ENCODE data around the gene JADE3. TPM values are rescaled to one million over a fixed set of nuclear protein-coding genes. Genes with fewer than 3 reads are reported as not detected.

The JADE3 gene
- total and polyA plus RNA-seq, 5 experiments from 2014 or later = 0.26 to 0.47 TPM; not detected in 3

GRCh38 chrX:46912603-46913491, 626 bp downstream of the JADE3 start:
- DNase-seq (peak in 5 of 10 donors; percentile 9 to 20 (median 12)), ATAC-seq (peak; percentile 67)
- Mint-ChIP-seq H3K9me3 (peaks cover 0 to 2% (median 0%) of the 10 kb centered on the region in 9 donors), H3K27ac (no peak overlapping the region), H3K4me1 (peaks cover 2 to 7% (median 6%) of the 10 kb centered on the region in 4 donors), H3K27me3 (peaks cover 14 to 38% (median 23%) of the 10 kb centered on the region in 5 donors), H3K36me3 (no peaks in the 10 kb centered on the region), H3K4me3 (peak overlapping the region; percentile 65 to 88 (median 75))
- POLR2A ChIA-PET = interaction anchor here (1.1 kb wide), 1 partner anchor 781 kb away, joined by 4 read pairs; no protein-coding TSS in a partner anchor

- no peak for DNase-seq
- no peaks in the 10 kb centered on the region for H3K36me3 Mint-ChIP-seq
- peak overlapping the region in 1 of 10 donors; percentile 30 for H3K27ac Mint-ChIP-seq
- peaks cover 0 to 2% (median 0%) of the 10 kb centered on the region in 9 donors for H3K9me3 Mint-ChIP-seq
- peaks cover 15 to 42% (median 25%) of the 10 kb centered on the region in 5 donors for H3K27me3 Mint-ChIP-seq
- no peak for ATAC-seq
- peak overlapping the region; percentile 65 to 88 (median 75) for H3K4me3 Mint-ChIP-seq
- POLR2A ChIA-PET = no interaction called here
- peaks cover 2 to 7% (median 6%) of the 10 kb centered on the region in 4 donors for H3K4me1 Mint-ChIP-seq
Measured at GRCh38 chrX:46913667-46914066, 1.4 kb downstream of the JADE3 start.

GRCh38 chrX:46916273-46916672, 4.1 kb downstream of the JADE3 start:
- peaks cover 2 to 7% (median 6%) of the 10 kb centered on the region in 4 donors for H3K4me1 Mint-ChIP-seq
- no peak overlapping the region for H3K4me3 Mint-ChIP-seq
- H3K9me3 Mint-ChIP-seq = peaks cover 0 to 13% (median 0%) of the 10 kb centered on the region in 9 donors
- ATAC-seq (no peak), DNase-seq (no peak)
- POLR2A ChIA-PET = no interaction called here
- H3K27me3 Mint-ChIP-seq = peaks cover 15 to 42% (median 25%) of the 10 kb centered on the region in 5 donors
- peaks cover 0 to 11% (median 0%) of the 10 kb centered on the region in 3 donors for H3K36me3 Mint-ChIP-seq
- H3K27ac Mint-ChIP-seq = no peak overlapping the region

GRCh38 chrX:46917622-46918021, 5.4 kb downstream of the JADE3 start:
- DNase-seq = no peak
- POLR2A ChIA-PET = no interaction called here
- peaks cover 0 to 11% (median 2%) of the 10 kb centered on the region in 3 donors for H3K36me3 Mint-ChIP-seq
- no peak for ATAC-seq
- peaks cover 0 to 20% (median 3%) of the 10 kb centered on the region in 9 donors for H3K9me3 Mint-ChIP-seq
- H3K4me3 Mint-ChIP-seq = no peak overlapping the region
- no peak overlapping the region for H3K27ac Mint-ChIP-seq
- peaks cover 23 to 50% (median 28%) of the 10 kb centered on the region in 5 donors for H3K27me3 Mint-ChIP-seq
- H3K4me1 Mint-ChIP-seq = peaks cover 2 to 7% (median 6%) of the 10 kb centered on the region in 4 donors

- Mint-ChIP-seq H3K4me1 (peaks cover 2 to 6% (median 5%) of the 10 kb centered on the region in 4 donors), H3K4me3 (no peak overlapping the region), H3K36me3 (peaks cover 0 to 11% (median 2%) of the 10 kb centered on the region in 3 donors), H3K27ac (no peak overlapping the region), H3K27me3 (peaks cover 23 to 50% (median 28%) of the 10 kb centered on the region in 5 donors), H3K9me3 (peaks cover 0 to 20% (median 3%) of the 10 kb centered on the region in 9 donors)
- no peak for ATAC-seq
- no peak for DNase-seq
- POLR2A ChIA-PET = no interaction called here
Measured at GRCh38 chrX:46918434-46918833, 6.2 kb downstream of the JADE3 start.

GRCh38 chrX:46920235-46920634, 8.0 kb downstream of the JADE3 start:
- Mint-ChIP-seq H3K36me3 (peaks cover 0 to 11% (median 2%) of the 10 kb centered on the region in 3 donors), H3K4me1 (no peaks in the 10 kb centered on the region), H3K4me3 (no peak overlapping the region), H3K27ac (no peak overlapping the region), H3K27me3 (peaks cover 10 to 38% (median 17%) of the 10 kb centered on the region in 5 donors), H3K9me3 (peaks cover 0 to 20% (median 3%) of the 10 kb centered on the region in 9 donors)
- POLR2A ChIA-PET = no interaction called here
- DNase-seq (no peak), ATAC-seq (no peak)

- Mint-ChIP-seq H3K27me3 (peaks cover 5 to 15% (median 11%) of the 10 kb centered on the region in 5 donors), H3K4me3 (no peak overlapping the region), H3K36me3 (peaks cover 0 to 11% (median 2%) of the 10 kb centered on the region in 3 donors), H3K27ac (no peak overlapping the region), H3K9me3 (peaks cover 0 to 20% (median 3%) of the 10 kb centered on the region in 9 donors), H3K4me1 (no peaks in the 10 kb centered on the region)
- POLR2A ChIA-PET = no interaction called here
- ATAC-seq (no peak), DNase-seq (no peak)
Measured at GRCh38 chrX:46922611-46923010, 10.4 kb downstream of the JADE3 start.

GRCh38 chrX:46927718-46928117, 15.5 kb downstream of the JADE3 start:
- ATAC-seq = no peak

GRCh38 chrX:46929439-46930261, 17.4 kb downstream of the JADE3 start:
- H3K9me3 Mint-ChIP-seq = no peaks in the 10 kb centered on the region
- POLR2A ChIA-PET = no interaction called here
- peaks cover 0 to 4% (median 0%) of the 10 kb centered on the region in 4 donors for H3K4me1 Mint-ChIP-seq
- DNase-seq (no peak), ATAC-seq (no peak)
- no peak overlapping the region for H3K27ac Mint-ChIP-seq
- no peaks in the 10 kb centered on the region for H3K36me3 Mint-ChIP-seq
- H3K4me3 Mint-ChIP-seq = no peak overlapping the region
- peaks cover 3 to 9% (median 5%) of the 10 kb centered on the region in 5 donors for H3K27me3 Mint-ChIP-seq

More at GRCh38 chrX:46927718-46928117, 15.5 kb downstream of the JADE3 start:
- Mint-ChIP-seq H3K36me3 (no peaks in the 10 kb centered on the region), H3K4me1 (no peaks in the 10 kb centered on the region), H3K4me3 (no peak overlapping the region), H3K27ac (no peak overlapping the region), H3K9me3 (no peaks in the 10 kb centered on the region), H3K27me3 (peaks cover 3 to 9% (median 6%) of the 10 kb centered on the region in 5 donors)
- POLR2A ChIA-PET = no interaction called here
- no peak for DNase-seq

GRCh38 chrX:46935295-46935694, 23.1 kb downstream of the JADE3 start:
- Mint-ChIP-seq H3K27me3 (peaks cover 0 to 1% (median 0%) of the 10 kb centered on the region in 5 donors), H3K36me3 (no peaks in the 10 kb centered on the region), H3K27ac (peak overlapping the region in 1 of 10 donors; percentile 7), H3K4me3 (no peak overlapping the region), H3K4me1 (peaks cover 0 to 6% (median 0%) of the 10 kb centered on the region in 4 donors), H3K9me3 (peaks cover 0 to 17% (median 0%) of the 10 kb centered on the region in 9 donors)
- POLR2A ChIA-PET = no interaction called here
- no peak for DNase-seq
- no peak for ATAC-seq

GRCh38 chrX:46938589-46938988, 26.4 kb downstream of the JADE3 start:
- no peak for DNase-seq
- peaks cover 0 to 4% (median 0%) of the 10 kb centered on the region in 4 donors for H3K4me1 Mint-ChIP-seq
- no peak for ATAC-seq
- no peaks in the 10 kb centered on the region for H3K36me3 Mint-ChIP-seq
- H3K9me3 Mint-ChIP-seq = peaks cover 0 to 17% (median 0%) of the 10 kb centered on the region in 9 donors
- POLR2A ChIA-PET = no interaction called here
- peaks cover 0 to 1% (median under 1%) of the 10 kb centered on the region in 5 donors for H3K27me3 Mint-ChIP-seq
- H3K27ac Mint-ChIP-seq = peak overlapping the region in 1 of 10 donors; percentile 33
- no peak overlapping the region for H3K4me3 Mint-ChIP-seq

GRCh38 chrX:46941341-46941740, 29.1 kb downstream of the JADE3 start:
- Mint-ChIP-seq H3K27ac (no peak overlapping the region), H3K27me3 (peaks cover 0 to 11% (median 3%) of the 10 kb centered on the region in 5 donors), H3K4me3 (no peak overlapping the region), H3K9me3 (peaks cover 0 to 17% (median 0%) of the 10 kb centered on the region in 9 donors), H3K36me3 (no peaks in the 10 kb centered on the region), H3K4me1 (peaks cover 0 to 4% (median 0%) of the 10 kb centered on the region in 4 donors)
- DNase-seq (no peak), ATAC-seq (no peak)
- POLR2A ChIA-PET = no interaction called here

Data from naive thymus-derived CD8-positive, alpha-beta T cell (primary cell).